ENCODE results near the gene PRR15.

PRR15 gene

DNA sequence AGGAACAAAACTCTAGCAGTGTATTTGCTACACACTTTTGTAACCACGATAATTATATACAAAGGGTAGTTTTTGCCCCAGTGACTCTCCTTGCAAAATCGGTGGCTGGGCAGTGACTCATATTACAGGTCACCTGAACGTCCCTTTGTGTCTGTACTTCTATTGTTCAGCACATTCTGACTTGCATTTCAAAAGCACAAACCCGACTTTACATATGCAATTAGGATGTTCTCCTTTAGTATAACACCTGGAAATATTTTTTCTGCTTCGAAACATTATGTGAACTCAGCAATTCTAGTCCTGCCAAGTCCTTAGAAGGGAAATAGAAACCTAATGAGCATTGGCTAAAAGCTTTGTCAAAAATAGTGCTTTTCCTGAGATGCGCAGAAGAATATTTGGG, 6.0 kb downstream of the PRR15 start:
- DNase-seq (ENCODE audit: low read depth in 2 of 2): no peak

DNA sequence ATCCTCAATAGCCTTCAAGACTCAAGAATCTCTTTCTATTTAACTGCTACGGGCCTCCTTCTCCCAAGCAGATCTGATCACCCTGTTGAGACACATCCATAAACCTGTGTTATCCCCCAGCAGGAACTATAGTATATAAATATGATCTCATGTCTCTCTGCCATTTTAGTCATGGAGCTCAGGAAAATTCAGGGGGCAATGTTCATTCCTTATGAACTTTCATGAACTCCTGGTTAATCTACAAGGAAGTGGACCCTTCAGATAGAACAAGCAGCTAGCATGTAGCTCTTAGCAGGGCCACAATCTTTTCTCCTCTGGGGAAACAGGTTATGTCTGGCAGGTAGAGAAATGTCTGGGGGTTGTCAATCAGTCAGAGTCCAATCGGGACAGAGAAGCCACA, 8.9 kb downstream of the PRR15 start:
- no peak for DNase-seq (ENCODE audit: low read depth in 2 of 2)

DNA sequence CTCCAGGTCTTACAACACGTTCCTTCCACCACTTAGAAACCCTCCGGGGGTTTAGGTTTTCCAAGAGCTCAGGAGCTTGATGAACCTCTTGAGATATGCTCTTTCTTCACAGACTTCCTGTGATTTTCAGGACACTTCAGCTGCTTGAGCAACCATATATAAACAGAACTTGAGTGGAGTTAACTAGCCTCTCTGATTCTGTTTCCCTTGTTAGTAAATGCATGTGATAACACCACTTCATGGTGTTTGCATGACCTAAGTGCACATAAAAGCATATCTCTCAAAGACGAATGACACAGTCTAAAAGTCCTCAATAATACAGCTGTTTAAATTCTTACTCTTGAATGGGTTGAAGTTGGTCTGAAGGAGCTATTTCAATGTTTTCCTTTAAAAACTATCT, 9.9 kb downstream of the PRR15 start:
- DNase-seq (ENCODE audit: low read depth in 2 of 2): no peak

DNA sequence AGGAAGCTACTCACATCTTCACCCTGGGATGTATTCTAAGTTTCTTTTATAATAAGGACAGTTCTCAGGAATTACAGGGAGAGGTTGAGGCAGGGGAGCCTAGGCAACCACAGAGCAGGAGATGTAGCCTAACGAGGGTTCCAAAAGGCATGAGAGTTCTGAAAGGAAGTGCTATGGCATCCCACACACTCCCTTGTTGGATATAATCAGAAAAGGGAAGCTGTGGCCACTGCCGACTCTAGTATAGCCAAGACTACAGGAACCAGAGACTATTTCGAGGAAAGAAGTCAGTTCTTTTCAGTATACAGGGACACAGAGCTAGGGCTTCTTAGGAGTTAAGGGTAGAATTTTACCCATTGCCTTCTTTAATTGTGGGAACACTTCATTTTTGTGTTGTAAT, 11.0 kb downstream of the PRR15 start:
- DNase-seq (ENCODE audit: low read depth in 2 of 2): no peak

DNA sequence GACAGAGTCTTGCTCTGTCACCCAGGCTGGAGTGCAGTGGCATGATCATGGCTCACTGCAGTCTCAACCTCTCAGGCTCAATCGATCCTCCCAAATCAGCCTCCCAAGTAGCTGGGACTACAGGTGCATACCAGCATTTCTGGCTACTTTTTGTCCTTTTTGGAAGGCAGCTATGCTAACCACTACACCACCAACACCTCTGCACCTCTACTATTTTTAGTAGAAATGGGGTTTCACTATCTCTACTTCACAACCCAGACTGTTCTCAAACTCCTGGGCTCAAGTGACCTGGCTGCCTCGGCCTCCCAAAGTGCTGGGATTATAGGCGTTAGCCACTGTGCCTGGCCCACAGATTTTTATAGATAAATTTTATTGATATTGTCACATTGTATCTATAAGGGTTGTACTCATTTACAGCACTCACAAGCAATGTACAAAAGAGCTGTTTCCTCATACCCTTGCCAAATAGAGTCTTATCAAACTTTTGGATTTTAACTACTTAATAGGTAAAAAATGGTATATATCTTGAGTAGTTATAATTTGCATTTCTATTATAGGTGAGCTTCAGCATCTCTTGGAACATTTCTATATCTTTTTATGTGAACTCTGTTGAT, 23.7 kb downstream of the PRR15 start:
- DNase-seq (ENCODE audit: low read depth in 2 of 2): no peak

DNA sequence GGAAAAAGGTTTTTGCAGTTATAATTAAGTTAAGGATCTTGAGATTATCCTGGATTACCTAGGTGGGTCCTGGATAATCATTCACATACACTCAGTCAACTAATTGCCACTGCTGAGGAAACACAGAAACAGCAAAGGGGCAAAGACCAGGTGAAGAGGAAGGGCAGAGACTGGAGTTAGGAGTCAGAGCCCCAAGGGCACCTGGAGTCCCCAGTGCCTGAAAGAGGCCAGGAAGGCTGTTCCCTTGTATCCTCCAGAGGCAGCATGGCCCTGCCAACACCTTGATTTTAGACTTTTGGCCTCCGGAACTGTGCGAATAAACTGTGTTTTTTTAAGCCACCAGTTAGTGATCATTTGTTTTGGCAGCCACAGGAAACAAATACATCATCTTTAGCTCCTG, 24.6 kb downstream of the PRR15 start:
- DNase-seq (ENCODE audit: low read depth in 2 of 2): no peak

DNA sequence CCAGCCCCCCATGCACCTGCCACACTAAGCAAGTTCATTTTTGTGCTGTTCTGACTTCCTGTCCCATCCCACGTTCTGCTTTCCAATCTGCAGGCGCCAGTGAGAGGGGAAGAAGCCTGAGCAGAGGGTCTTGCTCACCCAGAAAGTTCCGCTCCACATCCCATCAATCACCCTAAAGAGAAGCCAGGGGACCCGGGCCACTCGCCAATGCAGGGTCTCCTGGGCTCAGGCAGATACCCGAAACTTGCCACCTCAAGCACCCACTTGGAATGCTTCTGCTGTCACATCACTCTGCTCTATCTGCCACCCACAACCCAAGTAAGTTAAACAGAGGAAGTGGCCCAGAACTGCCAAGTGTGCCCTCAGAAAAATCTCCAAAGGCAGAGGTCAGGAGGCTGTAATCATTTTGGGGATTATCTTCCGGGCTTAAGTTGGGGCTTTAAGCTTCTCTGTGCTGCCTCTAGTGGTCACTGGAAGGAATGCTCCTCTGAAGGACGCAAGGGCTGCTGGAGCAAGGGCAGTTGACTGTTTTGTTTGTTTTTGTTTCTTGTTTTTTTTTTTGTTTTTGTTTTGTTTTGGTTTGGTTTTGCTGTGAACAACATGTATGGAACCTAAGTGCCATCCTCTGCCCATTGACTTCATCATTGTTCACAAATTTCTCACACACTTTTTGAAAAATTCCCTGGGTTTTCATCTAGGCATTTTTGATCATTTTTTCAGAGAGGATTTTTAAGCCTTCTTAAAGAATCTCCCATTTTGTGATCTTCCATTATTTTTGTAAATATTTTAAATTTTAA, 25.5 kb downstream of the PRR15 start:
- DNase-seq (ENCODE audit: low read depth in 2 of 2): no peak

DNA sequence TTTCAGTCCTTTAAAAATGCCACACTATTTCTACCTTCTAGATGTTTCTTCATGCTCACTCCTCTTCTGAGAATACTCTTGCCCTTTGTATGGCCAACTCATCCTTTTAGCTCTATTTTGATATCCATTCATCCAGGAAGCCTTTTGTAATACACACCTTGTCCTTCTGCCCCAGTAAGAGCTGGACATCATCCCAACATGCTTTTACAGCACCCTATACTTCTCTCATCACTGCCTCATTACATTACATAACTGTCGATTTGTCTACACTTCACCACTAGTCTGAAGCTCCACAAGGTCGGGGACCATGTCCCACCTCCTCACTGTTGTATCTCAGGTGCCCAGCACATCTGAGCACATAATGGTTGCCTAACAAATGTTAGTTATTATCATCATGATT, 29.2 kb downstream of the PRR15 start:
- DNase-seq (ENCODE audit: low read depth in 2 of 2): no peak

DNA sequence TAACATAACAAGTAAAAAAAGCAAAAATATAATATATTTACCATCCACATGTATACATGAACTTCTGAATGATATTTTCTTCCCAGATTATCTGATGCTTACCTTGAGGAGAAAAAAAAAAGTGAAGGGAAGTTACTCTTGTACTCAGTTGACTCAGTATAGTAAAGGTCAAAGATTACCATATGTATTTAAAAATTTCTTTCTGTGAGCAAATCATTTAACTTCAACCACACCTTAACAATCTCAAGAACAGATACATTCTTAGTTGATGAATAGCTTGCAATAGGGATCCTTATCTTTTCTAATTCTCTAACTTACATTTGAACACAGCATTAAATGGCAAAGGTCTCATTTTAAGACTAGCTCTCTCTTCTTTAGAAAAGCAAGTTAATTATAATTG, 29.8 kb downstream of the PRR15 start:
- no peak for DNase-seq (ENCODE audit: low read depth in 2 of 2)

DNA sequence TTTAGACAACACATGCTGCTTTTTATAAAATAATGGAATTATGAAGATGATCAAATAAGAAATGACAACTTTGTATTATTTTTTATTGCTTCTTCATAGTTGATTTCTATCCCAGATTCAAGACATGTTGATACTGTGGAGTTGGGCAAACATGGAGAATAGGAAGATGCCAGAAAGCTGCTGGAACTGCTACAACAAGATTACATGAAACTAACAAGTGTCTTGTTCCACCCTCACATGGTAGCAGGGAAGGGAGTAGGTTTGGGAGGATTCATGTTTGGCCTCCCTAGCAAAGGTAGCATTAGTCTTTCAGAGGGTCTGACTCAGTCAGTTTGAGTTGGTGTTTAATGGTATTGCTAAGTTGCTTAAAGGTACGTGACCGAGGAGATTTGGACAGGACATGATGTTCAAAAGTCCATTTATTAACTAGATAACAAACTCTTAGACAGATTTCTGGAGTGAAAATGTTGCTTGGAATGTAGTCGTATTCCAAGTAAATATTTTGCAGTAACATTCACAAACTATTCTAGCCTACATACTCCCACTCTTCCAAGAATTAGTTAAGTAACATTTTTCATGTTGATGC, 33.1 kb downstream of the PRR15 start:
- DNase-seq (ENCODE audit: low read depth in 2 of 2): no peak

DNA sequence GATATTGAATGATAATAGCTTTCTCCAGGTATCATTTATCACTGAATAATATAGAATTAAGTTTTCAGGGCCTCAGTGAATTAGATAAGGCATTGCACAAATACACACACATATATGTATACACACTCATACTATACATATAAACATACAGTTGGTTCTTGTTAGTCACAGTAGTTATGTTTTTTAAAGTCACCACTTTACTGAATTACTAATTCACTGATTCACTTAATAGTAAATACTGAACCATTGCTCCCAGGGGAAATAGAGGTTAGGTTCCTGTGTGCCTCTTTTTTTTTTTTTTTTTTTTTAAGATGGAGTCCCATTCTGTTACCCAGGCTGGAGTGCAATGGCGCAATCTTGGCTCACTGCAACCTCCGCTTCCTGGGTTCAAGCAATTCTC, 33.6 kb downstream of the PRR15 start:
- DNase-seq (ENCODE audit: low read depth in 2 of 2): no peak

DNA sequence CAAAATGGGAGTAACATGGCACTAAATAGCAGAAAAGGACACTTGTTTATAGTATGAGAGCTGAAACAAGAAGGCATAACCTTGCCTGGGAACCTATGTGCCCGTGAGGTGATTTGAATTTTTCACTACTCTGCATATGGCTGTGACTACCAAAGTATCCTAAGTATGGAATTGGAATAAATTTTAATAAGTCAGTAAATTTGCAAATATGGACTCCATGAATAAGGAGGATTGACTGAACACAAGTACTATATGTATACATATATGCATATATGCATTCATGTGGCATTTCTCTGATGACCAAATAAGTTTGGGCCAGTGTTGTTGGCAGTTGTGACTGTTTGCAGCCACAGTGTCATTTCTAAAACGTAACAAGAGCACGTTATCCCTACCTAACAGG, 34.5 kb downstream of the PRR15 start:
- DNase-seq (ENCODE audit: low read depth in 2 of 2): no peak

DNA sequence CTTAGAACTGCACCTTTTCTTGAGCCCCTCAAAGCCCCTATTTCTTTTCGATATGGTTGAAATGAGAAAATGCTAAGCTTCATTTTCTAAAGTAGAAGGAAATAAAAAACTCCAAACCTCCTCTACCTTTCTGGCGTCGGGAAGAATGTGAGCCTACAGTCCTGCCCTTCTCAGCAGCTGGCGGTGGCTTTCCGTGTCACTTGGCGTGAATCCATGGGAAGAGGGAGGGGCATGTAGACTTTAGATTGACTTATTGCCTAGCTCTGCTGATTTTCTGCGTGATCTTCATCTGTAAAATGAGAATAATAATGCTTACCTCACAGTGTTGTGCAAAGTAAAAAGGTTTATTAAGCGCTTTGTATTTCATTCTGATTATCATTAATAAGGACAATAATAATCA, 35.0 kb downstream of the PRR15 start:
- DNase-seq (ENCODE audit: low read depth in 2 of 2): no peak

DNA sequence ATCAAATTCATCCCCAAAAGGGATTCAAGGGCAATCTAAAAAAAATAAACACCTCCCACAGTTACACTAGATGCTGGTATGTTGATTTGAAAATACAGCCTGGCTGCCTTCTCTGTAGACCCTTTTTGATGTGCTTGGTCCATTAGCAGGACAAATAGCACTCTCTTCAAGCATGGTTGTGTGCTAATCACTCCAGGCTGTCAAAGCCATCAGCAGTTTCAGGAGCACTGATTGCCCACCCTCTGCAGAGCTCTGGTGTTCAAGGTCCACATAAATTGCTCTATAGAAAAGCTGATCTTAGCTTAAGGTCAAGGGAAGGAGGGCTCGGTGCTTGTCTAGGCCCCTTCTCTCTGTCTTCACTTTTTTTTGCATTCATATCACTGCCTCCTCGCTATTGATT, 35.4 kb downstream of the PRR15 start:
- DNase-seq (ENCODE audit: low read depth in 2 of 2): no peak

DNA sequence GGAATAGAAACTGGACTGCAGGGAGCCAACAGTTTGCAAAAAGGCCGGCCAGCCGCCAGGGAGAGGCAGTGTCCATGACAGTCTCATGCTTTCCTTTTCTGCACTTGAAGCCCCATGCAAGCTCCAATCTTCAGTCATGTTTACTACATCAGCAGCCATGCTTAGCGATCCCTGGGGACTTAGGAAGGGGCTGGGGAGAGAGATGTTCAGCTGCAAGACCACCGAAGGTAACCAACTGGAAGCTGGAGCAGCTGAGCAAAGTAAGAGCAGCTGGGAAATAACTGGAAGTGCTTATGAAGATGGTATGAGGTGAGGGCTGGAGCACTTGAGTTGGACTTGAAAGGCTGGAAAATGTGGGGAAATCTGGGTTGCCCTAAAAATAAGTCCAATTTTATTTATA, 37.0 kb downstream of the PRR15 start:
- no peak for DNase-seq (ENCODE audit: low read depth in 2 of 2)

DNA sequence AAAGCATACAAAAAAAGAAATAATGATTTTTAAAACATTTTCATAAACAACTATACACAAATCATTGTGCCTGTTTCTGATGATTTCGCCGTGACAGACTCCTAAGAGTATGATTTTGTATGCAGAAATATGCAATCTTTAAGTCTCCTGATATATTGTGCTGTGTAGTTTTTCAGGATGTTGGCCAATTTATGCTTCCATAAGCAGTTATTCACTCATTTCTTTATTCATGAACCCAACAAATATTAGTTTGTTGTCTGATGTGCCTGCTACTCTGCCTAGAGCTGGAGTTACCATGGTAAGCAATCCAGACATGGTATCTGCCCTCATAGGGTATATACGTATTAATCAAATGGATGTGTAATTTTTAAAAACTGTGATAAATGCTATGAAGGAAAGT, 40.4 kb downstream of the PRR15 start:
- no peak for DNase-seq (ENCODE audit: low read depth in 2 of 2)

DNA sequence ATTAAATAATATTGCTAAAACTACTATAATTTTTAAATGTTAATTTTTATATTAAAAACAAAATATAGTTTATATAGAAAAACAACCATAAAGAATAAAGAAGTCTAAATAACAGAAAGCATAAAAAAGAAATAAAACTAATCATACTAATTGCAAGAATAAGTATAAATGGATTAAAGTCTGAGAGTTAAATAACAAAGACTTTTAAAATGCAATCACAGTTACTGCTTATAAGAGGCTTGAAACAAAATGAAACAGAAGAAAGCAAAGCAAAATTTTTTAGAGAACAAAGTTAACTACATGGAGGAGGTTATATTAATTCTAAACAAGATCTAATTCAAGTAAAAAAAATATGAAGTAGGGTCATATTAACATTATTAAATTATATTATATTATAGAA, 41.1 kb downstream of the PRR15 start:
- DNase-seq (ENCODE audit: low read depth in 2 of 2): no peak

DNA sequence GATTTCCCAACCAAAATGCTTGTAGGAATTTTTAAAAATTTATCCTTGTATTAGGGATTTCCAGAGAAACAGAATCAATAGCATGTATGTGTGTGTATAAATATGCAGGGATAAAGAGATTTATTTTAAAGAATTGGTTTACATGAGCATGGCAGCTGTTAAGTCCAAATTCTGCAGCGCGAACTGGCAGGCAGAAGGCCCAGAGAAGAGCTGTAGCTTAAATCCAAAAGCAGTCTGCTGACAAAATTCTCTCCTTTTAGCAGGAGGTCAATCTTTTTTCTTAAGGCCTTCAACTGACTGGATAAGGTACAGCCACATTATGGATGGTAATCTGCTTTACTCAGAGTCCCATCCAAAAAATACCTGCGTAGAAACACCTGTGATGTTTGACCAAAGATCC, 42.0 kb downstream of the PRR15 start:
- no peak for DNase-seq (ENCODE audit: low read depth in 2 of 2)

DNA sequence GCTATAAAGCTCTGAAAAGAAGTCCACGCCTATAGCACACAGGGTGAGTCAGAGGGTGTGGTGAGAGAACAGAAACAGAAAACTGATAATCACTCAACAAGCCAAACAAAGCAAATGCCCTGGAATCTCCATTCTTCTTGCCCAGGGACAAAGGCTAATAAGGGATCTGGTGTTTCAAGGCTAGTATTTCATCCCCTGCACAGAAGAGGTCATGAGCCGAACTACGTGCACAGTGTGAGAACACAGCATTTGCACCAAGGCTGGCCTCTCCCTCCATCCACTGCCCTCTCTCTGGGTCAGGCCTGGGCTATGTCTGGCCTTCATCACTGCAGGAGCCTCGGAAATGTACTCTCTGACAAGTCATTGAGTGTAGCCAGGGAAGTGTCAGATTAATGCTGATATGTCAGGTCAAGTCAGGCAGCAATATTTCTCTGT, 42.7 kb downstream of the PRR15 start:
- no peak for DNase-seq (ENCODE audit: low read depth in 2 of 2)

DNA sequence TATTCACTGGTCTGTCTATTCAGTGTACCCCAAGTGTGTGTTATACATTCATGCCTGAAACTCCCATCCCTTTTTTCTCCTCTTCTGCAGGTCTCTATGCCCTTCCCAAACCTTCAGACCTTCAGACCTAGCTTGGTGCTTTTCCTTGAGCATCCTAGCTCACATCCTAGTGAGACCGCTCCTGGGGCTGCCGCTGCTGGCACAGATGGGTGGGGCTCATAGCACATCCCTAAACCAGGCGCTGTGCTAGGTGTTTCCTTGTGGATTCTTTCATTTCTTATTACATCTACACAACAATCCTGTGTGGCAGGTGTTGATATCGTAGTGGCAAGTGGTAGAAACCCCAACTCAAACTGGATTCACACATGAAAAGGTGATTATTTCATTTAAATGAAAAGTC, 43.2 kb downstream of the PRR15 start:
- DNase-seq (ENCODE audit: low read depth in 2 of 2): no peak

DNA sequence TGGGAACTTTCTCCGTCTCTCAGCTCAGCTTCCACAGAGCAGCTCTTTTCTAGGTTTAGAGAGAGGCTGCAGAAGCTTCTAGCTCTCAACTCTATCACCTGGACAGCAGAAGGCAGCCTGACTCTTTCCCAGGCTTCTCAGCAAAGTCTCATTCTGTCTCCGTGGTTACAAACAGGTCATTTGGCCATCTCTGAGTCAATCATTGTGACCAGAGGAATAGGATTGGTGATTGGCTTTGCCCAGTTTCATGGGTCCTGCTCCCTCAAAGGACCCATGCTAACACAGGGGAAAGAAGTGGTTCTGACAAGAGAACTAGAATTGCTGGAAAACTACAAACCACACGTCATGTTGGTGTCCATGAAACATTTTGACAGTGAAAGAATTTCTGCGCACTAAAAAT, 43.6 kb downstream of the PRR15 start:
- no peak for DNase-seq (ENCODE audit: low read depth in 2 of 2)

DNA sequence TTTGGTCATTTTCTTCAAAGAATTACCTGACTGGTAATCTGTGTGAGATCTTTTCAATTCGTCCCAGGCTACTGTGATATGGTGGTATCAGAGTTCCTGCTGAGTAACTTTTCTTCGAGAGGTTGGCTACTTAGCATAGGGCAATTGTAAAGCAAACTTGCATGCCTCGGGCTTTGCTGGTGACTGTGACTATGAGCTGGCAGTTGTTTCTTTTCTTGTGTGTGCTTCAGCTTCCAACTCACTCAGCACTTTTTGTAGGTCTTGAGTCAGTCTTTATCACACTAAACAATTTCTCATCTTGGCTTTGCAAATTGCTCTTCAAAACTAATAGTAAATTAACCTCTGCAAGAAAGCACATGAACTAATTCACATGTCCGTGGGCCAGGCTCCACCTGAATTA, 44.3 kb downstream of the PRR15 start:
- no peak for DNase-seq (ENCODE audit: low read depth in 2 of 2)
